Endothelial cell of umbilical vein (primary cell): ENCODE measurements around the gene ANKRD27. TPM values are rescaled to one million over a fixed set of nuclear protein-coding genes. Genes with fewer than 3 reads are reported as not detected.

Experiments
- BruUV-seq: library from RNA; stranded (reverse); fragments of 400-500 nt; replicated peaks from 2 replicates; lab custom pipeline; 2021; lab: Mats Ljungman, UMichigan
- CTCF ChIA-PET: fragments of 300-600, 350-600 bp; sonication (Branson Sonifier 250); formaldehyde crosslinking; loops from one replicate; lab custom pipeline; 2021; ENCODE audit warnings: antibody characterized with exemption, inconsistent platforms; lab: Charles Lee
- POLR2A ChIA-PET: fragments of 300-600, 350-600 bp; sonication (Branson Sonifier 250); formaldehyde crosslinking; loops from one replicate; lab custom pipeline; 2021; ENCODE audit warnings: antibody characterized with exemption, inconsistent platforms; lab: Charles Lee
- DNase-seq: peaks from one replicate; pipeline ENCODE4 v3.0.0-alpha.2; 2011; ENCODE audit warnings: low read depth, low spot score
- FAIRE-seq: peaks from 2 replicates; lab custom pipeline; 2011; peaks lifted over from hg19 to GRCh38; lab: Jason Lieb, UNC
- H2AFZ ChIP-seq: 2 replicates; pipeline ENCODE4 v1.6.0; 2012; ENCODE audit warnings: low read depth, low read length, control low read depth, inconsistent platforms
- H3K27ac ChIP-seq: 2 replicates; pipeline ENCODE4 v1.5.1; 2011; ENCODE audit warnings: low read depth, mild to moderate bottlenecking, control low read depth, low read length, moderate library complexity; ENCODE audit not compliant: insufficient read depth
- H3K27me3 ChIP-seq, 2 experiments: 2 replicates each; pipeline versions ENCODE4 v1.6.0 to v1.6.1; 2011; ENCODE audit warnings: low read length in 2 of 2, mixed read lengths in 1 of 2; ENCODE audit not compliant: control insufficient read depth in 2 of 2, insufficient read depth in 2 of 2
- H3K36me3 ChIP-seq, 2 experiments: 2 replicates in 1 of 2; 3 replicates in 1 of 2; pipeline ENCODE4 v1.5.1; 2011; ENCODE audit warnings: low read length in 2 of 2, mild to moderate bottlenecking in 1 of 2, moderate library complexity in 1 of 2; ENCODE audit not compliant: control insufficient read depth in 2 of 2, insufficient read depth in 2 of 2; ENCODE audit errors: extremely low read depth in 1 of 2
- H3K4me1 ChIP-seq: 3 replicates; pipeline ENCODE4 v1.5.1; 2011; ENCODE audit warnings: mild to moderate bottlenecking, low read length; ENCODE audit not compliant: control insufficient read depth, insufficient read depth; ENCODE audit errors: extremely low read depth
- H3K4me2 ChIP-seq: 2 replicates; pipeline ENCODE4 v1.6.1; 2011; ENCODE audit warnings: low read length, control low read depth, mixed read lengths; ENCODE audit not compliant: insufficient read depth
- H3K4me3 ChIP-seq, 3 experiments: fragments of 200-600 bp in 1 of 3; sonication (generic), shearing (Covaris generic) in 1 of 3; replicated peaks in 1 of 3; 2 replicates each; pipeline ENCODE4 v1.5.1; 2011 to 2016; ENCODE audit warnings: control low read depth in 3 of 3, low read length in 3 of 3, mild to moderate bottlenecking in 2 of 3, inconsistent platforms in 1 of 3, low read depth in 1 of 3, moderate library complexity in 1 of 3; ENCODE audit not compliant: insufficient read depth in 1 of 3
- H3K79me2 ChIP-seq: 2 replicates; pipeline ENCODE4 v1.6.0; 2012; ENCODE audit warnings: low read length, inconsistent platforms; ENCODE audit not compliant: control insufficient read depth, insufficient read depth
- H3K9ac ChIP-seq: replicated peaks from 2 replicates; pipeline ENCODE3; 2011; ENCODE audit warnings: low read length, control low read depth; ENCODE audit not compliant: insufficient read depth; ENCODE audit errors: extremely low read depth
- H3K9me1 ChIP-seq: replicated peaks from 3 replicates; pipeline ENCODE4 v1.6.0; 2011; ENCODE audit warnings: mild to moderate bottlenecking, low read length; ENCODE audit not compliant: control insufficient read depth, insufficient read depth; ENCODE audit errors: extremely low read depth
- H3K9me3 ChIP-seq: replicated peaks from 2 replicates; pipeline ENCODE4 v1.5.1; 2012; ENCODE audit warnings: low read length, inconsistent platforms; ENCODE audit not compliant: control insufficient read depth, insufficient read depth
- H4K20me1 ChIP-seq: replicated peaks from 2 replicates; pipeline ENCODE3; 2011; ENCODE audit warnings: mild to moderate bottlenecking, low read length; ENCODE audit not compliant: control insufficient read depth, insufficient read depth; ENCODE audit errors: extremely low read depth
- EZH2 ChIP-seq: IDR thresholded peaks from 2 replicates; pipeline ENCODE4 v1.6.1; 2012; ENCODE audit warnings: borderline replicate concordance, low read depth, mild to moderate bottlenecking, moderate library complexity, low read length, inconsistent platforms; ENCODE audit not compliant: severe bottlenecking
- FOS ChIP-seq: IDR thresholded peaks from 2 replicates; pipeline ENCODE4 v1.6.1; 2011; ENCODE audit warnings: mild to moderate bottlenecking, low read length, moderate library complexity, borderline replicate concordance; ENCODE audit not compliant: insufficient read depth
- GATA2 ChIP-seq: IDR thresholded peaks from 2 replicates; pipeline ENCODE4 v1.7.0; 2011; ENCODE audit warnings: low read depth, mild to moderate bottlenecking, moderate library complexity, mixed read lengths, low read length; ENCODE audit not compliant: insufficient read length, insufficient read depth
- JUN ChIP-seq: IDR thresholded peaks from 2 replicates; pipeline ENCODE4 v1.6.1; 2011; ENCODE audit warnings: borderline replicate concordance, low read depth; ENCODE audit not compliant: insufficient read length, insufficient read depth
- MYC ChIP-seq: IDR thresholded peaks from one replicate; pipeline ENCODE4 v1.6.1; 2011; ENCODE audit warnings: mild to moderate bottlenecking, low read depth, low read length
- POLR2A ChIP-seq: IDR thresholded peaks from 2 replicates; pipeline ENCODE4 v1.6.1; 2012; ENCODE audit warnings: low read depth, mild to moderate bottlenecking, control low read depth, low read length
- POLR2AphosphoS5 ChIP-seq: IDR thresholded peaks from 2 replicates; pipeline ENCODE4 v1.6.1; 2012; ENCODE audit warnings: low read depth, mild to moderate bottlenecking, control low read depth, low read length, moderate library complexity; ENCODE audit not compliant: insufficient read depth
- dilution Hi-C: fragments of 300-500 bp; cut with MboI; formaldehyde crosslinking; loops from one replicate; pipeline ENCODE4 v1.15.0; 2019; ENCODE audit warnings: low sequenced_read_pairs; ENCODE audit not compliant: extremely low pct_ligation_motif_present
- intact Hi-C: fragments of 100-400 bp; cut with micrococcal nuclease; formaldehyde crosslinking; loops from one replicate; pipeline ENCODE4 v1.10.0; 2022
- polyA plus RNA-seq, 4 experiments: library from polyadenylated mRNA; depleted of rRNA in 3 of 4; stranded (reverse) in 3 of 4; unstranded in 1 of 4; fragments of >200 nt; gene quantifications; 2 replicates each; pipeline versions ENCODE4 v1.2.1 to v1.2.3, GENCODE V29; 2011 to 2012; ENCODE audit warnings: missing spikeins in 1 of 4
- total RNA-seq: library from RNA; stranded (reverse); gene quantifications from 2 replicates; pipeline ENCODE4 v1.2.3, GENCODE V29; 2021
- TF ChIP-seq, protein P1 (sequence below): IDR thresholded peaks from 2 replicates; pipeline ENCODE4 v1.6.1; 2011; ENCODE audit not compliant: insufficient read depth, insufficient read length
- TF ChIP-seq, protein P2 (sequence below), 2 donors: IDR thresholded peaks; 1 replicate in 1 of 2; 2 replicates in 1 of 2; pipeline ENCODE4 v1.5.1; 2011; ENCODE audit warnings: low read length in 2 of 2, mild to moderate bottlenecking in 2 of 2, moderate library complexity in 2 of 2, control low read depth in 1 of 2, inconsistent platforms in 1 of 2, low read depth in 1 of 2; ENCODE audit not compliant: insufficient read depth in 1 of 2; ENCODE audit errors: extremely low read depth in 1 of 2

The ANKRD27 gene
- total and polyA plus RNA-seq, 2 donors (not counting 3 experiments of a cell fraction or from before 2014, with no cell fraction given): 18.3 to 37.4 TPM

DNA sequence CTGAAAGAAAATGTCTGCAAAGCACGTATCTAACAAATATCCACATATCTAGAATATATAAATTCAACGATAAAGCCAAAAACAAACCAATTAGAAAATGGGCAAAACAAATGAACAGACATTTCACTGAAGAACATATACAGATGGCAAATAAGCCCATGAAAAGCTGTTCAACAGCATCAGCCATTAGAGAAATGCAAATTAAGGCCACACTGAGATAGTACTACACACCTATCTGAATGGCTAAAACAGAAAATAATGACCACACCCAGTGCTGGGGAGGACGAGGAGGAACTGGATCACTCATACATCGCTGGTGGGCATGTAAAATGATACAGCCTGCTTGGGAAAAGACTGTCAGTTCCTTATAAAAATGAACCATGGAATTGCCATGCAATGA lies 62.0 kb downstream of the ANKRD27 start:
- Histone ChIP-seq H3K9me1 (no peaks in the 10 kb centered on the region), H3K27me3 (no peaks in the 10 kb centered on the region), H4K20me1 (no peaks in the 10 kb centered on the region), H3K4me3 (no peak overlapping the region), H3K4me2 (no peak overlapping the region), H3K9ac (no peak overlapping the region), H3K36me3 (peaks cover 5 to 23% of the 10 kb centered on the region in 2 experiments), H3K79me2 (no peaks in the 10 kb centered on the region), H3K4me1 (no peaks in the 10 kb centered on the region), H3K9me3 (no peaks in the 10 kb centered on the region), H3K27ac (no peak overlapping the region), H2AFZ (no peak overlapping the region)
- dilution Hi-C loops: no loop called here
- TF ChIP-seq EZH2 (no peak), FOS (no peak), POLR2AphosphoS5 (no peak), GATA2 (no peak), JUN (no peak)
- TF ChIP-seq, protein P1, sequence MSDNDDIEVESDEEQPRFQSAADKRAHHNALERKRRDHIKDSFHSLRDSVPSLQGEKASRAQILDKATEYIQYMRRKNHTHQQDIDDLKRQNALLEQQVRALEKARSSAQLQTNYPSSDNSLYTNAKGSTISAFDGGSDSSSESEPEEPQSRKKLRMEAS: no peak
- FAIRE-seq: no peak
- DNase-seq: no peak
- intact Hi-C loops: no loop called here
- ChIA-PET CTCF (no interaction called here), POLR2A (no interaction called here)
- no TSS peak for BruUV-seq

DNA sequence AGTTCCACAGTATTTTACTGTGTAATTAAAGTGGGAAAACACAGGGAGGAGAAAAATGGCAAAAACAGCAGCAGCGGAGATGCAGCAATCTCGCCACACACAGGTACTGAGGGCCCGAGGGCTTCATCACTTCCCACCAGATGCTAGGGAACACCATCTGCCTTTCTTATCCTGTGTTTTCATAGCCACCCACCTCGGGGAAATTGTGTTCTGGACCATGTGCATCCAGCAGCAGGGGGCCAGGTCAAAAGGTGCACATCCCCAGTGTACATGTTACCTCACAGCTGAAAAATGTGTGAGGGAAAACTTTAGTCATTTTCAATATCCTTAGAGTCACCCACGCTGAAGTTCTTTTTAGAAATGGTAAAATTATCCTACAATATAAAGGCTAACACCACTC lies 63.8 kb downstream of the ANKRD27 start:
- H3K9me3 ChIP-seq: no peaks in the 10 kb centered on the region
- H4K20me1 ChIP-seq: no peaks in the 10 kb centered on the region
- peaks cover 5 to 26% of the 10 kb centered on the region in 2 experiments for H3K36me3 ChIP-seq
- no peaks in the 10 kb centered on the region for H3K27me3 ChIP-seq
- H3K79me2 ChIP-seq: no peaks in the 10 kb centered on the region
- no TSS peak for BruUV-seq
- H3K9me1 ChIP-seq: no peaks in the 10 kb centered on the region
- intact Hi-C loops: no loop called here
- no peak overlapping the region for H3K4me3 ChIP-seq
- dilution Hi-C loops: no loop called here
- FAIRE-seq (no peak), DNase-seq (no peak)
- TF ChIP-seq POLR2A (no peak), GATA2 (no peak), JUN (no peak), POLR2AphosphoS5 (no peak), EZH2 (no peak), MYC (no peak), FOS (no peak)
- TF ChIP-seq, protein P1: no peak
- TF ChIP-seq, protein P2, sequence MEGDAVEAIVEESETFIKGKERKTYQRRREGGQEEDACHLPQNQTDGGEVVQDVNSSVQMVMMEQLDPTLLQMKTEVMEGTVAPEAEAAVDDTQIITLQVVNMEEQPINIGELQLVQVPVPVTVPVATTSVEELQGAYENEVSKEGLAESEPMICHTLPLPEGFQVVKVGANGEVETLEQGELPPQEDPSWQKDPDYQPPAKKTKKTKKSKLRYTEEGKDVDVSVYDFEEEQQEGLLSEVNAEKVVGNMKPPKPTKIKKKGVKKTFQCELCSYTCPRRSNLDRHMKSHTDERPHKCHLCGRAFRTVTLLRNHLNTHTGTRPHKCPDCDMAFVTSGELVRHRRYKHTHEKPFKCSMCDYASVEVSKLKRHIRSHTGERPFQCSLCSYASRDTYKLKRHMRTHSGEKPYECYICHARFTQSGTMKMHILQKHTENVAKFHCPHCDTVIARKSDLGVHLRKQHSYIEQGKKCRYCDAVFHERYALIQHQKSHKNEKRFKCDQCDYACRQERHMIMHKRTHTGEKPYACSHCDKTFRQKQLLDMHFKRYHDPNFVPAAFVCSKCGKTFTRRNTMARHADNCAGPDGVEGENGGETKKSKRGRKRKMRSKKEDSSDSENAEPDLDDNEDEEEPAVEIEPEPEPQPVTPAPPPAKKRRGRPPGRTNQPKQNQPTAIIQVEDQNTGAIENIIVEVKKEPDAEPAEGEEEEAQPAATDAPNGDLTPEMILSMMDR (IDR thresholded peaks at IDR 0.05; ENCODE audit: extremely low read depth in 1 of 2, insufficient read depth in 1 of 2, low read depth in 1 of 2, low read length in 2 of 2): no peak
- H3K4me1 ChIP-seq: no peaks in the 10 kb centered on the region
- H3K9ac ChIP-seq: no peak overlapping the region
- H2AFZ ChIP-seq: no peak overlapping the region
- CTCF ChIA-PET: interaction anchor here (1.6 kb wide), 1 partner anchor 11 kb away, joined by 6 read pairs; no protein-coding TSS in a partner anchor
- no peak overlapping the region for H3K27ac ChIP-seq
- H3K4me2 ChIP-seq: no peak overlapping the region
- POLR2A ChIA-PET: no interaction called here
